NCI-H2196 (cell line): ENCODE data around the gene ADORA1.
A peak's percentile ranks its signal among the peaks of the same experiment; 100 is the strongest.

Source experiments
- DNase-seq: peaks from one replicate; lab custom pipeline; 2025; ENCODE audit not compliant: unreplicated experiment; lab: John Stamatoyannopoulos, UW

ADORA1 gene

GRCh38 chr1:203120325-203121153 is 7.0 kb upstream of the ADORA1 start:
- DNase-seq = no peak

GRCh38 chr1:203121186-203122015 is 6.1 kb upstream of the ADORA1 start:
- DNase-seq = no peak

GRCh38 chr1:203122159-203122558 is 5.4 kb upstream of the ADORA1 start:
- DNase-seq = no peak

GRCh38 chr1:203124011-203124410 is 3.5 kb upstream of the ADORA1 start:
- no peak for DNase-seq

GRCh38 chr1:203124546-203125317 is 2.8 kb upstream of the ADORA1 start:
- DNase-seq = no peak

GRCh38 chr1:203126151-203126865 is 1.2 kb upstream of the ADORA1 start:
- DNase-seq = no peak

- DNase-seq = no peak
Measured at GRCh38 chr1:203126866-203127665, 460 bp upstream of the ADORA1 start.

GRCh38 chr1:203128431-203128715 is 847 bp downstream of the ADORA1 start:
- DNase-seq = no peak

GRCh38 chr1:203128716-203129500 is 1.4 kb downstream of the ADORA1 start:
- no peak for DNase-seq

- DNase-seq = peak; percentile 61
Measured at GRCh38 chr1:203129501-203130231, 2.1 kb downstream of the ADORA1 start.

- peak; percentile 47 for DNase-seq
Measured at GRCh38 chr1:203130358-203130985, 2.9 kb downstream of the ADORA1 start.

GRCh38 chr1:203131548-203132200 is 4.1 kb downstream of the ADORA1 start:
- no peak for DNase-seq

GRCh38 chr1:203133970-203134725 is 6.6 kb downstream of the ADORA1 start:
- DNase-seq = no peak

GRCh38 chr1:203135636-203136305 is 8.2 kb downstream of the ADORA1 start:
- no peak for DNase-seq

GRCh38 chr1:203136409-203137042 is 9.0 kb downstream of the ADORA1 start:
- DNase-seq = no peak

GRCh38 chr1:203137324-203137723 is 9.8 kb downstream of the ADORA1 start:
- DNase-seq = no peak
